ENCODE results near the gene MARVELD3.
"Not testable (repeated sequence)": the region's sequence is repeated elsewhere in the genome, so short reads cannot be mapped to it uniquely, and the experiment has no call there.

The MARVELD3 gene

DNA sequence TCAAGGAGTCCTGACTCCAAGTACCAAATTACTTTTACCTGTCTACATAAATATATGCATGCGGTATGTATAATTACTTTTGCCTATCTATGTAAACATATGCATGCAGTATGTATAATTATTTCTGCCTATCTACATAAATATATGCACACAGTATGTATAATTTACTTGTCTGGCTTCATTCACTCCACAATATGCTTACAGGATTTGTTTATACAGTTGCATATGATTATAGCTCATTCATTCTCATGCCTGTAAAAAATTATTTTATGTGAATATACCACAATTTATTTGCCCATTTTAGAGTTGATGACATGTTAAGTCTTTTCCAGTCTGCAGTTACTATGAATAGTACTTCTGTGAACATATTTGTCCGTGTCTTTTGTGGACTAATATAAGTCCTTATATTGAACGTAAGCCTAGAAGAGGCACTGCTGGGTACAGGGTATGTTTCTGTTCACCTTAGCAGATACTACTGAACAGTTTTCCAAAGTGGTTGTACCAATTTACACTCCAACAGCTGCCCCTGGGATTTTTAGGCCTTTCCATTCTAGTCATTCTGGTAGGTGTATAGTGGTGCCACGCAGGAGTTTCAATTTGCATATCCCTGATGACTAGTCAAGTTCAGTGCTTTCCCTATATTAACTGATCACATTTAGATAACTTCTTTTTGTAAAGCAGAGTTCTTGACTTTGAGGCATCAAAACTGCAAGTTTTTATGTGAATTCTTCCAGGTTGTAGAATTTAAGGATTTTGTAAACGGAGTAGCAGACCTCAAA, 47.0 kb downstream of the MARVELD3 start:
- DNase-seq, result no peak

DNA sequence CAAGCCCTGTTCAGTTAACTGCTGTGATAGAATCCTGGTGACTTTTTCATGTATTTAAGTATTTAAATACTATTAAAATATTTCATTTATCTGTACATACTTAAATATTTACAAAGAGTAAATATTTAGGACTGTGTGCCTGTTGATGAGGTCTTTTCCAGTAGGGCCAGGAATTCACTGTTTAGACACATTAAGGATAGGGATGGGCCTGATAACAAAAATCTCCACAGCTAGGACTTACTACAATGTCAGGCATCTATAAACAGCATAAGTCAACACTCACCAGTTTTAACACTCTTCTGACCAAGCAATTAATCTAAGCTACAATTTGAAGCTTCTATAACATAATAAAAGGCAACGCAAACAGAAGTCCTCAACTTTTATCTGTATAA, 47.6 kb downstream of the MARVELD3 start:
- no peak for DNase-seq

DNA sequence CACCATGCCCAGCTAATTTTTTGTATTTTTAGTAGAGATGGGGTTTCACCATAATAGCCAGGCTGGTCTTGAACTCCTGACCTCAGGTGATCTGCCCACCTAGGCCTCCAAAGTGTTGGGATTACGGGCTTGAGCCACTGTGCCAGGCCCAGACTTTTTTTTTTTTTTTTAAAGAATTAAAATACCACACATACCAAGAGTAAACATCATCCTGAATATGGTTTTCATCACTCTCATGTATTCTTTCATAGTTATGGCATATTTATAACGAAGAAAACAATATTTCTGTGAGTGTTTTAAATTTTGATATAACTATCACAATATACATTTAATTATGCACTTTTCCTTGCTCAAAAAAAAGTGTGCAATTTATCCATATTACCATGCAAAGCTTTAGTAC, 48.2 kb downstream of the MARVELD3 start:
- DNase-seq, result no peak

DNA sequence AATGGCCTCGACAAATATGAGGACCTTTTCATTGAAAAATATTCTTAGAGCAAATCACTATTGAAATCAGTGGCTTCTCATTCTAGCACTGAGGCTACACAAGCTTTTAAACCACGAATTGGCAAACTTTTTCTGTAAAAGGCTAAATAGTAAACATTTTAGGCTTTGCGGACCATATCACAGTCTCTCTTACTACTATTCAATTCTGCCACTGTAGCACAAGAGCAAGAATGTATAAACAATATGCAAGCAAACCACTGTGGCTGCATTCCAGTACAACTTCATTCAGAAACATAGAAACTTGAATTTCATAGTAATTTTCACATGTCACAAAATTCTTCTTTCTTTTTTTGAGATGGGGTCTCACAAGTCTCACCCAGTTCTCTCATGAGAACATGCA, 49.4 kb downstream of the MARVELD3 start:
- no peak for DNase-seq

DNA sequence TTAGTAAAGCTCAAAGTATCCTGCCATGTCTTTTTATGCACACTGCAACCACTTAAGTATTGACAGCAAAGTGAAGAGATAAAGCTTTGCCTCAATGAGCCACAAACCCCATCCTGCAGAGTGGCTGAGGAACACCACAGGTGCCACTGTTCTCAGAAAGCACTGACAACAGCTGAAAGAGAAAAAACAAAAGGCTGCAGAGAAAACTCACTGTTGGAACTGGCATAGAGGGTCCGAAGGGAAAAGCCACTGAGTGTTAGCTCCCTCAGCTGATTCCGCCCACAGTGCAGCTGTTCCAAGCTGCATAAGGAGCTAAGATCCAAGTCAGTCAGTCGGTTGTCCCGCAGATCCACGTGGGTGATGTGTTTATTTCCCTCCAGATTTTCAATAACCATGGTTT, 50.3 kb downstream of the MARVELD3 start:
- no peak for DNase-seq

DNA sequence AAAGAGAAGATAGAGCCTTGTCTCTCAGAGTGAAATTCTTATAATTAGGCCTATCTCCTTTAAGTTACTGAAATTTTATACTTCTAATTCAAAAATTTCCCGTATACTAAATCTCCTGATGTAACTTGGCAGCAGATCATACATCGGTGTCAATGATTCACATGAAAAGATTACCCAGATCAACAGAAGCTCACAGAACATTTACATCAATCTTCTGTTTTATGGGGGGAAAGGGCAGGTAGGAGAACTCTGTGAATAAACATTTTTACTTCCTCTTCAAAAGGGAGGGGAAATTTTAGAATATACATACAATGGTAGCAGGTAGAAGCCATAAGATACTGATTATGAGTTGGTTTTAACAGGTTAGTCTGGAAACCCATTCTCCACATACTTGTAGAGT, 55.4 kb downstream of the MARVELD3 start:
- DNase-seq, result no peak

DNA sequence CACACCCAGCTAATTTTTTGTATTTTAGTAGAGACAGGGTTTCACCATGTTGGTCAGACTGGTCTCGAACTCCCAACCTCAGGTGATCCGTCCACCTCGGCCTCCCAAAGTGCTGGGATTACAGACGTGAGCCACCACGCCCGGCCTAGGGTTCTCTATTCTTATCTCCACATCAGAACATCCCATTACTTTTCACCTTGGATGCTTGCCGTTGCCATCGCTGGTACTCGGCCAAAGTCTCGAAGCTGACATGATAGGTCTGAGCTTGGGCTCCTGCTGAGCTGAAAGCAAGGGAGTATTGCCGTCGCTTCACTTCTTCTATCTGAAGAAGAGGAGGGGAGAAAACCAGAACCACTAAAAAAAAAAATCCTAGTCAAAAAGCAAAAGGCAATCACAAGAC, 58.3 kb downstream of the MARVELD3 start:
- not testable (repeated sequence) for DNase-seq
